Psoas muscle (tissue), 8 donors: ENCODE data around the gene ARL5A. TPM values are rescaled to one million over a fixed set of nuclear protein-coding genes. Genes with fewer than 3 reads are reported as not detected.

Experiments used
- ATAC-seq, 4 donors: fragments of 200-7000 bp; cut with Tn5 transposase; one replicate each; pipeline ENCODE4 v1.9.1; 2020; ENCODE audit warnings: moderate library complexity in 3 of 4, mild to moderate bottlenecking in 2 of 4
- DNase-seq, 2 donors: peaks; one replicate each; pipeline ENCODE4 v3.0.0-alpha.2; 2020
- H3K27ac ChIP-seq: fragments of 200-600 bp; one replicate; pipeline ENCODE4 v1.8.0; 2022
- H3K27me3 ChIP-seq, 3 donors: fragments of 200-600 bp in 1 of 3; one replicate each; pipeline versions ENCODE4 v1.6.1 to v1.8.0; 2013 to 2022; ENCODE audit warnings: low read length in 2 of 3, mild to moderate bottlenecking in 2 of 3, moderate library complexity in 1 of 3; ENCODE audit not compliant: insufficient read depth in 3 of 3
- H3K36me3 ChIP-seq, 2 donors: fragments of 200-600 bp in 1 of 2; one replicate each; pipeline versions ENCODE4 v1.6.1 to v1.8.0; 2013 to 2022; ENCODE audit warnings: low read depth in 1 of 2, mild to moderate bottlenecking in 1 of 2, moderate library complexity in 1 of 2; ENCODE audit not compliant: insufficient read depth in 1 of 2
- H3K4me1 ChIP-seq: fragments of 200-600 bp; one replicate; pipeline ENCODE4 v1.8.0; 2022
- H3K4me3 ChIP-seq: fragments of 200-600 bp; one replicate; pipeline ENCODE4 v1.8.0; 2022; ENCODE audit warnings: mild to moderate bottlenecking
- H3K9me3 ChIP-seq: fragments of 200-600 bp; one replicate; pipeline ENCODE4 v1.8.0; 2022
- CTCF ChIP-seq: fragments of 200-600 bp; IDR thresholded peaks from one replicate; pipeline ENCODE4 v1.8.0; 2022; ENCODE audit warnings: antibody characterized with exemption
- WGBS, 3 donors: extraction: QIAGEN DNeasy Blood & Tissue Kit; methylation state at CpG; one replicate each; pipeline versions ENCODE4 v1.1.6 to v1.1.7; 2013; 5-methylcytosine and 5-hydroxymethylcytosine counted together
- intact Hi-C, 2 donors: fragments of 100-400 bp; cut with DNase I; formaldehyde crosslinking; loops; one replicate each; pipeline versions ENCODE4 v1.11.0 to v1.14.2; 2022
- polyA plus RNA-seq, 3 donors: library from polyadenylated mRNA; stranded (reverse); fragments of 200-250 nt; gene quantifications; one replicate each; pipeline ENCODE4 v1.2.3, GENCODE V29; 2013
- total RNA-seq, 4 donors: library from RNA; stranded (reverse); fragmentation: NEBNext Ultra II Directional in 2 of 4; extraction: Animal tissue kit (Norgen Biotek cat#: 25700) in 2 of 4; gene quantifications; one replicate each; pipeline versions ENCODE4 v1.2.1 to v1.2.4, GENCODE V29; 2021 to 2023
- donor health status: healthy with polysubstance abuse.
- donor health status: DM: no; HTN: no; CAD: no; lungs with moderate emphysema.
- donor health status: Bipolar disorder and iron deficiency.
- donor health status: healthy.
- donor health status: DM: yes; HTN: yes; CAD: no.
- donor health status: DM: no; HTN: no; CAD: no.
- donor health status: DM: no; HTN: no; CAD: no.
- donor health status: DM: yes; HTN: yes; CAD: no.

The ARL5A gene
- total and polyA plus RNA-seq, 7 donors = 11.8 to 71.9 (median 46.3) TPM

- no peak overlapping the region for H3K4me3 ChIP-seq
- H3K27me3 ChIP-seq = no peaks in the 10 kb centered on the region
- intact Hi-C loops = no loop called here
- ATAC-seq (no peak), DNase-seq (no peak)
- no peaks in the 10 kb centered on the region for H3K4me1 ChIP-seq
- H3K9me3 ChIP-seq = no peaks in the 10 kb centered on the region
- WGBS, 3 donors = 91 to 97% (median 96%) methylated on average over 2 of the region's 2 CpGs
- TF ChIP-seq CTCF = no peak
- no peaks in the 10 kb centered on the region for H3K36me3 ChIP-seq
- H3K27ac ChIP-seq = no peak overlapping the region
These were observed 17.7 kb upstream of the ARL5A start for GRCh38 chr2:151845884-151846283.

- no peak for DNase-seq
- 82 to 93% (median 88%) methylated on average over 4 of the region's 4 CpGs for WGBS, 3 donors
- no peaks in the 10 kb centered on the region for H3K27me3 ChIP-seq
- no peaks in the 10 kb centered on the region for H3K9me3 ChIP-seq
- H3K4me3 ChIP-seq = no peak overlapping the region
- ATAC-seq = no peak
- H3K36me3 ChIP-seq = no peaks in the 10 kb centered on the region
- intact Hi-C loops = no loop called here
- H3K27ac ChIP-seq = no peak overlapping the region
- TF ChIP-seq CTCF = no peak
- H3K4me1 ChIP-seq = no peaks in the 10 kb centered on the region
These were observed 17.3 kb upstream of the ARL5A start for GRCh38 chr2:151845481-151845880.

GRCh38 chr2:151844211-151844896 is 16.1 kb upstream of the ARL5A start:
- ATAC-seq (no peak), DNase-seq (no peak)
- Histone ChIP-seq H3K4me3 (no peak overlapping the region), H3K9me3 (no peaks in the 10 kb centered on the region), H3K27ac (no peak overlapping the region), H3K27me3 (no peaks in the 10 kb centered on the region), H3K36me3 (no peaks in the 10 kb centered on the region), H3K4me1 (no peaks in the 10 kb centered on the region)
- WGBS, 3 donors = 49 to 57% (median 52%) methylated on average over 6 of the region's 6 CpGs
- TF ChIP-seq CTCF = no peak
- intact Hi-C loops = no loop called here

- Histone ChIP-seq H3K4me3 (no peak overlapping the region), H3K27ac (no peak overlapping the region), H3K4me1 (no peaks in the 10 kb centered on the region), H3K36me3 (no peaks in the 10 kb centered on the region), H3K9me3 (no peaks in the 10 kb centered on the region), H3K27me3 (no peaks in the 10 kb centered on the region)
- TF ChIP-seq CTCF = no peak
- DNase-seq (no peak), ATAC-seq (no peak)
- intact Hi-C loops = no loop called here
- WGBS, 3 donors = 78 to 82% (median 82%) methylated on average over 1 of the region's 1 CpG
These were observed 15.5 kb upstream of the ARL5A start for GRCh38 chr2:151843691-151844061.
